ENCODE data around the gene C1R.

GRCh38 chr12:7042842-7043241 is 49.4 kb downstream of the C1R start:
- no peak for TF ChIP-seq POLR2AphosphoS5 (IDR thresholded peaks at IDR 0.05; ENCODE audit: low read depth, low read length)
- no peak for TF ChIP-seq CHD1 (IDR thresholded peaks at IDR 0.05; ENCODE audit: low read depth, low read length)
- no peak for TF ChIP-seq MAX (IDR thresholded peaks at IDR 0.05)
- no peak for TF ChIP-seq JUN (IDR thresholded peaks at IDR 0.05; ENCODE audit: low read depth, low read length)
- peak in 2 of 3 experiments; percentile 31 to 39; a peak in 2 of 4 replicates for TF ChIP-seq CTCF (IDR thresholded peaks at IDR 0.05; ENCODE audit: control extremely low read depth in 1 of 3, insufficient read depth in 1 of 3, low read depth in 1 of 3, low read length in 3 of 3)
- no peak for TF ChIP-seq EGR1 (IDR thresholded peaks at IDR 0.05; ENCODE audit: borderline replicate concordance, low read depth, low read length)
- TF ChIP-seq PHF8 (conservative IDR thresholded peaks at IDR 0.05; ENCODE audit: low read depth, low read length), result no peak
- TF ChIP-seq TAF1 (IDR thresholded peaks at IDR 0.05; ENCODE audit: low read depth, low read length), result no peak
- no peak for TF ChIP-seq YY1 (IDR thresholded peaks at IDR 0.05; ENCODE audit: low read depth, low read length)
- no peak for TF ChIP-seq EP300 (IDR thresholded peaks at IDR 0.05; ENCODE audit: borderline replicate concordance in 1 of 2, low read depth in 2 of 2, low read length in 2 of 2)
- TF ChIP-seq RFX5 (IDR thresholded peaks at IDR 0.05; ENCODE audit: borderline replicate concordance, low read depth, low read length), result no peak
- TF ChIP-seq KDM5A (IDR thresholded peaks at IDR 0.05; ENCODE audit: low read length), result no peak
- no peak for TF ChIP-seq CREB1 (IDR thresholded peaks at IDR 0.05)
